22Rv1 (cell line): ENCODE results near the gene HECTD3.

Experiments used
- CTCF ChIP-seq: fragments of 450-650 bp; IDR thresholded peaks from 2 replicates; pipeline ENCODE4 v1.5.1; 2017; ENCODE audit warnings: mild to moderate bottlenecking
- ZFX ChIP-seq: fragments of 450-650 bp; IDR thresholded peaks from 2 replicates; pipeline ENCODE4 v1.6.1; 2017; ENCODE audit warnings: antibody characterized with exemption, borderline replicate concordance

- TF ChIP-seq CTCF (no peak), ZFX (no peak)
These were observed 48.4 kb downstream of the HECTD3 start for GRCh38 chr1:44962729-44963128.
